HepG2 (cell line): ENCODE results near the gene ROM1. TPM values are rescaled to one million over a fixed set of nuclear protein-coding genes. Genes with fewer than 3 reads are reported as not detected.

ENCODE experiments used
- ARID2 ChIP-seq: sonication (generic); formaldehyde crosslinking; IDR thresholded peaks from 2 replicates; pipeline ENCODE4 v1.8.1; 2022; ENCODE audit warnings: mild to moderate bottlenecking, missing genetic modification reagents, borderline replicate concordance
- ARID4A ChIP-seq: sonication (generic); formaldehyde crosslinking; IDR thresholded peaks from 2 replicates; pipeline ENCODE4 v1.5.0; 2020; ENCODE audit warnings: mild to moderate bottlenecking, missing genetic modification reagents, borderline replicate concordance
- CSRNP2 ChIP-seq: sonication (generic); formaldehyde crosslinking; conservative IDR thresholded peaks from 2 replicates; pipeline ENCODE4 v1.8.0; 2022; ENCODE audit warnings: low read depth, missing genetic modification reagents
- GMEB2 ChIP-seq: IDR thresholded peaks from 2 replicates; pipeline ENCODE4 v1.6.1; 2016; ENCODE audit warnings: missing biosample characterization, missing genetic modification reagents, low read depth
- KDM3A ChIP-seq: IDR thresholded peaks from 2 replicates; pipeline ENCODE4 v1.6.1; 2018; ENCODE audit warnings: low read depth, missing compliant biosample characterization
- MAFF ChIP-seq: IDR thresholded peaks from 2 replicates; pipeline ENCODE4 v1.6.1; 2011; ENCODE audit warnings: low read depth, low read length, improper control_type of control experiment
- MEIS1 ChIP-seq: sonication (generic); formaldehyde crosslinking; IDR thresholded peaks from 2 replicates; pipeline ENCODE4 v1.9.0; 2021; ENCODE audit warnings: mild to moderate bottlenecking, missing genetic modification reagents, moderate library complexity, borderline replicate concordance
- NR2F2 ChIP-seq: IDR thresholded peaks from 2 replicates; pipeline ENCODE4 v1.6.1; 2012; ENCODE audit warnings: low read depth, inconsistent platforms, borderline replicate concordance
- RERE ChIP-seq: IDR thresholded peaks from 2 replicates; pipeline ENCODE4 v1.6.1; 2016; ENCODE audit warnings: low read depth, missing genetic modification reagents, missing compliant biosample characterization
- TAF1 ChIP-seq: sonication (generic); formaldehyde crosslinking; IDR thresholded peaks from 2 replicates; pipeline ENCODE4 v1.4.0; 2020; ENCODE audit warnings: missing genetic modification reagents
- ZBTB46 ChIP-seq: sonication (generic); formaldehyde crosslinking; IDR thresholded peaks from 2 replicates; pipeline ENCODE4 v1.4.0; 2020; ENCODE audit warnings: mild to moderate bottlenecking, missing genetic modification reagents, borderline replicate concordance
- ZNF709 ChIP-seq: sonication (generic); formaldehyde crosslinking; IDR thresholded peaks from 2 replicates; pipeline ENCODE4 v1.5.0; 2020; ENCODE audit warnings: mild to moderate bottlenecking, missing genetic modification reagents
- ZNF780A ChIP-seq: sonication (generic); formaldehyde crosslinking; IDR thresholded peaks from 2 replicates; pipeline ENCODE4 v1.8.0; 2022; ENCODE audit warnings: mild to moderate bottlenecking, missing genetic modification reagents, moderate library complexity
- ZNF816 ChIP-seq: sonication (generic); formaldehyde crosslinking; IDR thresholded peaks from 2 replicates; pipeline ENCODE4 v1.8.0; 2022; ENCODE audit warnings: missing genetic modification reagents, mild to moderate bottlenecking, borderline replicate concordance
- polyA plus RNA-seq, 8 experiments: library from polyadenylated mRNA; depleted of rRNA in 3 of 8; stranded (reverse) in 7 of 8; unstranded in 1 of 8; fragments of >200 nt; fragmentation: Illumina TruSeq in 4 of 8; extraction: Trizol in 4 of 8; gene quantifications; 2 replicates each; pipeline versions ENCODE4 v1.2.1 to v1.2.3, GENCODE V29; 2011 to 2016; ENCODE audit warnings: low read depth in 4 of 8, missing spikeins in 1 of 8, mixed read lengths in 1 of 8; ENCODE audit not compliant: insufficient read depth in 1 of 8
- total RNA-seq, 5 experiments: library from RNA; depleted of rRNA; stranded (reverse); fragments of >200 nt; fragmentation: Illumina TruSeq; extraction: Trizol; gene quantifications; 2 replicates each; pipeline ENCODE4 v1.2.3, GENCODE V29; 2016; ENCODE audit warnings: low read depth in 1 of 5

ROM1 gene
- total and polyA plus RNA-seq, 2 of the 13 experiments (the other 11 are each of a cell fraction or from before 2014, with no cell fraction given), result 1.2 to 2.4 TPM

GRCh38 chr11:62611705-62612365 lies 1.2 kb upstream of the ROM1 start (continued):
- TF ChIP-seq GMEB2 (CRISPR knock-in tag) (no peak), ZBTB46 (CRISPR knock-in tag) (0 out of 2 replicates have a peak, but pooled peaks have one; percentile 48), TAF1 (CRISPR knock-in tag) (no peak), ZNF780A (CRISPR knock-in tag) (no peak), MEIS1 (CRISPR knock-in tag) (0 out of 2 replicates have a peak, but pooled peaks have one; percentile 48), ARID2 (CRISPR knock-in tag) (no peak), CSRNP2 (CRISPR knock-in tag) (no peak), NR2F2 (no peak), MAFF (no peak), ZNF709 (CRISPR knock-in tag) (no peak), ZNF816 (CRISPR knock-in tag) (no peak), ARID4A (peak; percentile 32), KDM3A (CRISPR knock-in tag) (no peak), RERE (CRISPR knock-in tag) (no peak)
